ENCODE results near the gene PIGW.

GRCh38 chr17:36509272-36509985, 25.4 kb upstream of the PIGW start:
- TF ChIP-seq POLR2AphosphoS2 (IDR thresholded peaks at IDR 0.05; ENCODE audit: low read depth, low read length): no peak
- no peak for TF ChIP-seq SP1 (IDR thresholded peaks at IDR 0.05; ENCODE audit: low read depth, low read length)
- TF ChIP-seq JUND (IDR thresholded peaks at IDR 0.05; ENCODE audit: low read depth, low read length): no peak
- TF ChIP-seq YBX1 (IDR thresholded peaks at IDR 0.05): no peak
- TF ChIP-seq RFX5 (IDR thresholded peaks at IDR 0.05; ENCODE audit: low read depth, low read length): no peak
- TF ChIP-seq, protein P1, sequence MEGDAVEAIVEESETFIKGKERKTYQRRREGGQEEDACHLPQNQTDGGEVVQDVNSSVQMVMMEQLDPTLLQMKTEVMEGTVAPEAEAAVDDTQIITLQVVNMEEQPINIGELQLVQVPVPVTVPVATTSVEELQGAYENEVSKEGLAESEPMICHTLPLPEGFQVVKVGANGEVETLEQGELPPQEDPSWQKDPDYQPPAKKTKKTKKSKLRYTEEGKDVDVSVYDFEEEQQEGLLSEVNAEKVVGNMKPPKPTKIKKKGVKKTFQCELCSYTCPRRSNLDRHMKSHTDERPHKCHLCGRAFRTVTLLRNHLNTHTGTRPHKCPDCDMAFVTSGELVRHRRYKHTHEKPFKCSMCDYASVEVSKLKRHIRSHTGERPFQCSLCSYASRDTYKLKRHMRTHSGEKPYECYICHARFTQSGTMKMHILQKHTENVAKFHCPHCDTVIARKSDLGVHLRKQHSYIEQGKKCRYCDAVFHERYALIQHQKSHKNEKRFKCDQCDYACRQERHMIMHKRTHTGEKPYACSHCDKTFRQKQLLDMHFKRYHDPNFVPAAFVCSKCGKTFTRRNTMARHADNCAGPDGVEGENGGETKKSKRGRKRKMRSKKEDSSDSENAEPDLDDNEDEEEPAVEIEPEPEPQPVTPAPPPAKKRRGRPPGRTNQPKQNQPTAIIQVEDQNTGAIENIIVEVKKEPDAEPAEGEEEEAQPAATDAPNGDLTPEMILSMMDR (IDR thresholded peaks at IDR 0.05 in 2 of 3, conservative IDR thresholded peaks at IDR 0.05 in 1 of 3; ENCODE audit: control insufficient read depth in 2 of 3, extremely low read depth in 1 of 3, insufficient read depth in 1 of 3, low read depth in 3 of 3, low read length in 3 of 3): no peak
- TF ChIP-seq TCF7 (IDR thresholded peaks at IDR 0.05; ENCODE audit: borderline replicate concordance): no peak
- TF ChIP-seq RAD21 (IDR thresholded peaks at IDR 0.05; ENCODE audit: insufficient read depth, low read depth, low read length): no peak
